NOMO-1 (cell line): ENCODE results near the gene DNAH7.
"Not testable (repeated sequence)": the region's sequence is repeated elsewhere in the genome, so short reads cannot be mapped to it uniquely, and the experiment has no call there.

Experiments
- DNase-seq, 2 experiments: peaks; one replicate each; lab custom pipeline; 2025; ENCODE audit not compliant: unreplicated experiment in 2 of 2; lab: John Stamatoyannopoulos, UW

Gene DNAH7

DNA sequence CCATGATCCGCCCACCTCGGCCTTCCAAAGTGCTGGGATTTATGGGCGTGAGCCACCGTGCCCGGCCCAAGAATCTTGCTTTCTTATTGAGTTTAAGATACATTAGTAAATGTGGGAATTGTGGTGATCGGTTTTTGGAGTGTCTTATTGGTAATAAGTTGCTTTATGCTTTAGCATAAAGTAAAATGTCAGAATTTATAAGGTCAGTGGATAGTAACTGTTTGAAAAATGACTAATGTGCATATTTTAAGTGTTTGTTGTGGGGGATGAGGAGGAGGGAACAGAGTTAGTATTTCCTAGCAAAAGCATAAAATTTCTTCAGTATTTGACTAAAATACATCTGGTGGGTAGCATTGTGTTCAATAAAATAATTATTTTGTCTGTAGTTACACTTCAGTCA is 334.2 kb downstream of the DNAH7 start:
- no peak for DNase-seq

DNA sequence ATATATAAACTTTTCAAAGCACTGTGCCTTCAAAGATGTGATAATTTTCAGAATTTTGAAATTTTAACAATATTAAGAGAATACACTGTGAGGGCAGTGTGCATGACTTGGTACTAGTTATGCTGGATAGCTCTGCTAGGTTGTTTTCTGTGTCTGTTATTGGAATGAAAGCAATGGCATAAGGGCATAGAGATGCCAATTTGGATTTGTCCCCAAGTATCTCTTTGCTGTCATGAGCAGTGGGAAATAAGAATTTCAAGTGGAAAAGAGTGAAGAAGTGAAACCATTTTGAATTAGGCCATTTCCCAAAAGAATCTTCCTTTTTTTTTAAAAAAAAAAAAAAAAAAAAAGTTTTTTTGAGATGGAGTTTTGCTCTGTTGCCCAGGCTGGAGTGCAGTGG is 334.8 kb downstream of the DNAH7 start:
- DNase-seq = no peak

DNA sequence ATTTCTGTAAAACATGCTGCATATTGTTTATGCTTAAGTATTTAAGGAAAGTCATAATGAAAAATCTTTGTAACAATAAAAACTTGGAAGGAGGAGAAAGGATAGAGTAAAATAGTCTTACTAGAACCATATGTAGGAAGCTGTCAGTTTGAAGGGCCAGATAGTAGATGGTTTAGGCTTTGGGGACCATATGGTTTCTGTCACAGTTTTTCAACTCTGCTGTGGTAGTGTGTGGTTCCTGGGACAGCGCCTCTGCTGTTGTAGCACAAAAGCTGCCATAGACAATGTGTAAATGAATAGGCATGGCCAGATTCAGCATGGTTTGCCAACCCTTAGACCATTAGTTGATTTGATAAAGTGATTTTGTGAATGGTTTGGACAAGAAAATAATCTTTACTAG is 336.1 kb downstream of the DNAH7 start:
- DNase-seq = no peak

DNA sequence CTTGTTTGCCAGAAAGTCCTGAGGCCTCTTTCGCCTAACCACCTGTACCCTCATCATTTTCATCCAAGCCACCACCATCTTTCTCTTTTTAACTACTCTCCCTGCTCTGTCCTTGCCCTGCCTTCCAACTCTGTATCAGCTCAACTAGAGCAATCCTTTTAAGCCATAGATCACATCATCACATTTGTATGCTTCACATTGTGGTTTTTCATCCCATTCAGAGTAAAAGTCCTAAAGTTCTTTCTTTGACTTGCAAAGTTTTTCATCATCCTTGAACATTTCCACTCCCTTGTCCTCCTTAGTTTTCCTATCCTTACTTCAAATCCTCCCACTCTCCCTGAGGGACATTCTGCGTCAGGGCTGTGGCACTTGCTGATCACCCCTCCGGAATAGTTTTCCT is 337.7 kb downstream of the DNAH7 start:
- no peak for DNase-seq

DNA sequence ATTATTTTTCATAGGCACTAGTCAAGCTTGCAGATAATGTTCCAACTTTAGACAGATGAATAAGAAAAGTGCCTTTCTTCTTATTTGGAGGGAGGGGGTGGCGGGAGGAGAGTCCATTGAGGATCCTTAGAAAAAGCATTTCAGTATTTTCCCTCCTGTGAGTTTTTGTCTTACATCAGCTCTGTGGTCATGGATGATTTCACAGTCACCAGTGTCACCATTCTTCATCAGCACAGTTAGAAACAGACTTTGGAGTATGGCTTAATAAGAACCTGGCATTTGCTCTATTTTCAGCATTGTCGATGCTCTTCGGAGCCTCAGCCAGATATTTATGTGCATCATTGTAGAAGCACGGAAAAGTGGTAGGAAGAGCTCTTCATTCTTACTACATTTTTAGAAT is 341.5 kb downstream of the DNAH7 start:
- DNase-seq = no peak

DNA sequence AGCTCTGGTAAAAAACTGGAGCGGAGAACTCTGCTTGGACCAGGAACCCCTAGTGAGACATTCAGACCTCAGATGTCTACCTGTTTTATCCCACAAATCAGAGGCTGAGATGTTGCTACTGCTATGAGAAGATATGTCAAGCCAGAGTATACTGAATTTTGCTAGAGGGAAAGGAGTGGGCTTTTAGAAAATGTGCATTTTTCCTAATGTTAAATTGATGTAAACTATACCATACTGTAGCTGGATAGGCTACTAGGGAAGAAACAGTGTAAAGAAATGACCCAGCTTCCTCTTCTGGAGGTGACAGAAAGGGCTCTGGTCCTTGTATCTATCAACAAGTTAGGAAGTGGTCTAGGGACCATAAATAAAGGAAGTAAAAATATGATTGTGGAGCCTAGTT is 346.6 kb downstream of the DNAH7 start:
- DNase-seq = peak in 1 of 2 experiments; percentile 24

DNA sequence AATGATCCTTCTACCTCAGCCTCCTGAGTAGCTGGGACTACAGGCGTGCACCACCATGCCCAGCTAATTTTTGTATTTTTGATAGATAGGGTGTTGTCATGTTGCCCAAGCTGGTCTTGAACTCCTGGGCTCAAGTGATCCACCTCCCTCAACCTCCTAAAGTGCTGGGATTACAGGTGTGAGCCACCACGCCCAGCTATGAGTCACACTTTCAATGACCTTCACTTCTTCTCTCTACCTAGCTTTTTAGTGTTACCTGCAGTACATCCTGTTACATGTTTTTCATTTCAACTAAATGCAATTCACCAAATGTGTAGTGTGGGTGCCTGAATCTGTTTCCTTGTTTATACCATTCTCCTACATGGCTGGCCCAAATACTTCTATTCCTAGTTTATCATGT is 347.6 kb downstream of the DNAH7 start:
- DNase-seq = no peak

DNA sequence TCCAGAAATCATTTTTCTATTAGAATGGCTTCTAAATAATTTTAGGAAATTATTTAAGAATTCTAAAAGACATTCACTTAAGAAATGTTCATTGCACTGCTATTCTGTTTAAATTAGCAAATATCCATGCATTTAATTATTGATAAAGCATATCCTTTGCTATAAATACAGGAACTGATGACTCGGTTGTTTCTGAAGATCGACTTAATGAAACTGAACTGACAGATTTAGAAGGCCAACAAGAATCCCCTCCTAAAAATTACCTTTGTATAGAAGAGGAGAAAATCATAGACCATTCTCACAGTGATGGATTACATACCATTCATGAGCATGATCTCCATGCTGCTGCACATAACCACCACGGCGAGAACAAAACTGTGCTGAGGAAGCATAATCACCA is 352.2 kb downstream of the DNAH7 start:
- no peak for DNase-seq

DNA sequence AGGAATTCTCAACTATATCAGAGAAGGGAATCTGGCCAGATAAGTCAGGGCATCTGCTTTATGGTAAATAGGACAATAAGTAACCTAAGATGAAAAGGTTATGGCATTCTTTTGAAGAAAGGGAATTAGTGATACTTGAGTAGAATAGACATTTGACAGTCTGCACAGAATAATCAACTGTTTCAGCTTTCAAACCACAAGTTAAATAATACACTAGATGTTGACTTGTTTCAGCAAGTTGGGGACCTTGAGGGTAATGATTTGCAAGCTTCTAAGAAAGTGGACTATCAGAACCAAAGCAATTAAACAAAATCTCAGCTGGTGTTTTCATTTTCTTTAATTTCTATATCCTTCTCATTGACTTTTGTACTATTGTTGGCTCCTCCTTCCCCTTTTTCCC is 357.2 kb downstream of the DNAH7 start:
- DNase-seq = no peak

DNA sequence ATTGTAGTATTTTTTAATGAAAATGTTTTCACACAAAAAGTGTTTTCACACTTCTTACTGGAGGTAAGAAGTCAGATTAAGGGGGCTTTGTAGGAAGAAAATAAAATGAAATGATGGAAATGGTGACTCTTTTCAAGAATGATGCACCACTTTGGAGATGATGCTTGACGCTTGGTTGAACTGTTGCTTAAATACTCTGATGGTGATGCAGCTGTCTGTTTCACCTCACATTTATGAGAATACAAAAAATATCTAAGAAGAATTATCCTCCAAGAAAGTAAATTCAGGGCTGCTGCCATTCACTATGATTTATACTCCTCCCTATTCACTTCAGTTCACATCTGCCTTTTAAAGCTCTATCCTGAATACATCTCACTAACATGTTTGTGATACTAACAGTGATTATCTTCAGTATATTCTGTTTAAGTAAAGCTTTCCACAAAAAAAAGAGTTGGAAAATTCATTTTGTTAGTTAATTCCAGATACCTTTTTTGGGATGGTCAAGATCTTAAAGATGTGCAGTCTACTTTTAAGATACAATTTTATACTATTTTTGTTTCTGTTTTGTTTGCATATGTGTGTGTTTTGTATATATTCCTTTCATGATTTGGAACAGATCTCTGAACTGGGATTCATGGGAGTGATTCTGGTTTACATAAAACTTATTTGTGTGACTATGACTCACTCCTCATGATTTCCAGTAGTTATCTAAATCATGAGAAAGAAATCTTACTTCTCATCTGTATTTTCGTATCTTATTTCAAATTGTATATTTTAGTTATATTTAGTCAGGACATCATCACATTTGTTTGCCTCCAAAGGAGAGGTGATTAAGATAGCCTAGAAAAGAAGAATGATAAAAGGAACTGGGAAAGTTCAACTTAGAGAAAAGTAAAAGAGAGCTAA is 358.5 kb downstream of the DNAH7 start:
- DNase-seq = no peak

DNA sequence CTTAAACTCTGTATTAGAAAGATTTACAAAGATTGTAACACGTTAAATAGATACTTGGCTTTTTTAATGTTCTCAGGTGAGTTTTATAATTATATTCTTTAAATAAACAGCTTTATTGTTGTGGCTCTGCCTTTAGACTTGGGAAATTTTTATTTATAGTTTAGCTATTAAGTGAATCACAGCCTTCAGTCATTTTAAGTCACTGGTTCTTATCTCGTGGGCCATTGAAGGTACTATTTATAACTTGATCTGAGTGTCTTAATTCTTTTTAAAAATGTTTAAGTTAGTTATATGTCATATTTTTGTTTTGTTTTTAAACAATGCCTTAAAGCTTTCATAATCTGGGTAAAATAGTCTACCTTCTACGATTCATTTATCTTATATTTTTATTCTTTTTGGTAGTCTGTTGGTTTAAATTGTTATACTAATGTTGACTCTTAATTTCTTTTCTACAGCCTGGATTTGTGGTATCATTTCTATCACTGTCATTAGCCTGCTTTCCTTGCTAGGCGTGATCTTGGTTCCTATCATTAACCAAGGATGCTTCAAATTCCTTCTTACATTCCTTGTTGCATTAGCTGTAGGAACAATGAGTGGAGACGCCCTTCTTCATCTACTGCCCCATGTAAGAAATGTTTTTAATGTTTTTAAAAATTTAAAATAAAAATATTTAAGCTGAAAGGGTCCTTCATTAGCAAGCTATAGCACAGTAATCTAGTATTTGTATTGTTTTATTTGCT is 362.3 kb downstream of the DNAH7 start:
- no peak for DNase-seq

DNA sequence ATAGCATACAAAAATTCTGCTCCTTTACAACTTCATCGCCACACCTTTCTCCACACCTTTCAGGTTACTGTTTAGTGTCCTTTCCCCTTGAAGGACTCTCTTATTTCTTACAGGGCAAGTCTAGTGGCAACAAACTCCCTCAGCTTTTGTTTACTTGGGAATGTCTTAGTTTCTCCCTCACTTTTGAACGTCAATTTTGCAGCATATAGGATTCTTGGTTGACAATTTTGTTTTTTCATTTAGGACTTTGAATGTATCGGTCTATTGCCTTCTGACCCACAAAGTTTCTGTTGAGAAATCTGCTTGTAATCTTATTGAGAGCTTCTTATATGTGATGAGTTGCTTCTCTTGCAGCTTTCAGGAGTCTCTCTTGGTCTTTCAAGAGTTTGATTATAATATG is 368.2 kb downstream of the DNAH7 start:
- no peak for DNase-seq

DNA sequence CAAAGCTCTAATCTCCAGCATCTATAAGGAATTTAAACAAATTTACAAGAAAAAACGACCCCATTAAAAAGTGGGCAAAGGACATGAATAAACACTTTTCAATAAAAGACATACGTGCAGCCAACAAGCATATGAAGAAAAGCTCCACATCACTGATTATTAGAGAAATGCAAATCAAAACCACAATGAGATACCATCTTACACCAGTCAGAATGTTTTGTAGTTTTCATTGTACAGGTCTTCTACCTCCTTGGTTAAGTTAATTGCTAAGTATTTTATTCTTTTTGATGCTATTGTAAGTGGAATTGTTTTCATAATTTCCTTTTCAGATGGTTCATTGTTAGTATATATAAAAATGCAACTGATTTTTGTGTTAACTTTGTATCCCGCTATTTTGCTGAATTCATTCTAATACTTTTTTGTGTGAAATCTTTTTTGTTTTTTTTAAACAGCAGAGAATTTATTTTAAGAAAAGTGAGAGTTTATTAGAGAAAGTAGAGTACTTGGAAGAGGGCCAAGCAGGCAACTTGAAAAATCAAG is 370.9 kb downstream of the DNAH7 start:
- DNase-seq = no peak

DNA sequence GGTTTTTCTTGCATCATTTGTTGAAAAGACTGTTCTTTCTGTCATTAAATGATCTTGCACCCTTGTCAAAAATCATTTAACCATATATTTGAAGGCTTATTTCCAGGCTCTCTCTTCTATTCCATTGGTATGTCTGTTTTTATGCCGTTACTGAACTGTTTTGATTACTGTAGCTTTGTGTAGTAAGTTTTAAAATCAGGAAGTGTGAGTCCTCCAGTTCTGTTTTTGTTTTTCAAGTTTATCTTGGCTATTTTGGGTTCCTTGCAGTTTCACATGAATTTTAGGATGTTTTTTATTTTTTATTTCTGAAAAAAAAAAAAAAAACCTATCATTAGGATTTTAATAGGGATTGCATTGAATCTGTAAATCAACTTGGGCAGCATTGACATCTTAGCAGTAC is 372.6 kb downstream of the DNAH7 start:
- no peak for DNase-seq

DNA sequence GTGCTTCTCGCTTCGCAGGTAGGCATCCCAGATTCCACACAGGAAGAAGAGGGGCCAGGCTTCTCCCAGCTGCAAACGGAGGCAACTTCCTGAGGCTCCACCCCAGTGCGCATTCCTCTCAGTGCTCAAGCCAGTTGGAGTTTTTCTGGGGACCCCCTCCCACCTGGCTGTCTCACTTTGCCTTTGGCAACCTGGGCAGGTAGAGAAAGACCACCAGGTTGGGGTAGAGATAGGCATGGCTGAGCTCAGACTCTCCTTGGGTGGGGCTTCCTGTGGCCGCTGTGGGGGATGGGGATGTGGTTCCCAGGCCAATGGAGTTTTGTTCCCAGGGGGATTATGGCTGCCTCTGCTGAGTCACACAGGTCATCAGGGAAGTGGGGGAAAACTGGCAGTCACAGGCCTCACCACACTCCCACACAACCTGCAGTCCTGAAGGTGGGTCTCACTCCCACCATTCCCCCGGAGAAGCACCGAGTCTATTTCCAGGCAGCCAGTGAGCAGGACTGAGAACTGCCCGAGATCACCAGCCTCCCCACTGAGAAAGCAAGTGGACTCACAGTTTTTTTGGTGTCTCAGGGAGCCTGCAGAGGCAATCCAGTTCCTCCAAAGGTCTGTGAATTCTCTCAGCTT is 373.5 kb downstream of the DNAH7 start:
- no peak for DNase-seq

DNA sequence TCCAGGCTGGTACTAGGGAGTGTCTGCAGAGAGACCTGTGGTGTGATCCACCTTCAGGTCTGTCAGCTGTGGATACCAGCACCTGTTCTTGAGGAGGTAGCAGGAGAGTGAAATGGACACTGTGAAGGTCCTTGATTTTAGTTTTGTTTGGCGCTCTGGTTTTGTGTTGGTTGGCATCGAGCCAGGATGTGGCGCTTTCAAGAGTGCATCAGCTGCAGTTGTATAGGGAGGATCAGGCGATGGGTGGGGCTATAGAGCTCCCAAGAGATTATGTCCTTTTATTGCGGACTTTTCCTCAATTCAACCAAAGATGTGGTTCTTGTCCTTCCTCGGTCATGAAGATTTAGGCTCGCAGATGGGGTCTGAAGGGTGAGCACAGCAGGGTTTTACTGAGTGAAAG is 374.1 kb downstream of the DNAH7 start:
- no peak for DNase-seq

DNA sequence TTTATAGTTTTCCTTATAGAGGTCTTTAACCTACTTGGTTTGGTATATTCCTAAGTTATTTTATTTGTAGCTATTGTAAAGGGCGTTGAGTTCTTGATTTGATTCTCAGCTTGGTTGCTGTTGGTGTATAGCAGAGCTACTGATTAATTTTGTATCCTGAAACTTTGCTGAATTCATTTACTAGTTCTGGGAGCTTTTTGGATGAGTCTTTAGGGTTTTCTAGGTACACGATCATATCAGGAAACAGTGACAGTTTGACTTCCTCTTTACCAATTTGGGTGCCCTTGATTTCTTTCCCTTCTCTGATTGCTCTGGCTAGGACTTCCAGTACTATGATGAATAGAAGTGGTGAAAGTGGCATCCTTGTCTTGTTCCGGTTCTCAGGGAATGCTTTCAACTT is 376.1 kb downstream of the DNAH7 start:
- not testable (repeated sequence) for DNase-seq
